Endothelial cell of umbilical vein (primary cell): Measurements from ENCODE around the gene LGI4. TPM values are rescaled to one million over a fixed set of nuclear protein-coding genes. Genes with fewer than 3 reads are reported as not detected.

Source experiments
- BruUV-seq: library from RNA; stranded (reverse); fragments of 400-500 nt; replicated peaks from 2 replicates; lab custom pipeline; 2021; lab: Mats Ljungman, UMichigan
- CTCF ChIA-PET: fragments of 300-600, 350-600 bp; sonication (Branson Sonifier 250); formaldehyde crosslinking; loops from one replicate; lab custom pipeline; 2021; ENCODE audit warnings: antibody characterized with exemption, inconsistent platforms; lab: Charles Lee
- POLR2A ChIA-PET: fragments of 300-600, 350-600 bp; sonication (Branson Sonifier 250); formaldehyde crosslinking; loops from one replicate; lab custom pipeline; 2021; ENCODE audit warnings: antibody characterized with exemption, inconsistent platforms; lab: Charles Lee
- DNase-seq: peaks from one replicate; pipeline ENCODE4 v3.0.0-alpha.2; 2011; ENCODE audit warnings: low read depth, low spot score
- FAIRE-seq: peaks from 2 replicates; lab custom pipeline; 2011; peaks lifted over from hg19 to GRCh38; lab: Jason Lieb, UNC
- H2AFZ ChIP-seq: 2 replicates; pipeline ENCODE4 v1.6.0; 2012; ENCODE audit warnings: low read depth, low read length, control low read depth, inconsistent platforms
- H3K27ac ChIP-seq: 2 replicates; pipeline ENCODE4 v1.5.1; 2011; ENCODE audit warnings: low read depth, mild to moderate bottlenecking, control low read depth, low read length, moderate library complexity; ENCODE audit not compliant: insufficient read depth
- H3K27me3 ChIP-seq, 2 experiments: 2 replicates each; pipeline versions ENCODE4 v1.6.0 to v1.6.1; 2011; ENCODE audit warnings: low read length in 2 of 2, mixed read lengths in 1 of 2; ENCODE audit not compliant: control insufficient read depth in 2 of 2, insufficient read depth in 2 of 2
- H3K36me3 ChIP-seq, 2 experiments: 2 replicates in 1 of 2; 3 replicates in 1 of 2; pipeline ENCODE4 v1.5.1; 2011; ENCODE audit warnings: low read length in 2 of 2, mild to moderate bottlenecking in 1 of 2, moderate library complexity in 1 of 2; ENCODE audit not compliant: control insufficient read depth in 2 of 2, insufficient read depth in 2 of 2; ENCODE audit errors: extremely low read depth in 1 of 2
- H3K4me1 ChIP-seq: 3 replicates; pipeline ENCODE4 v1.5.1; 2011; ENCODE audit warnings: mild to moderate bottlenecking, low read length; ENCODE audit not compliant: control insufficient read depth, insufficient read depth; ENCODE audit errors: extremely low read depth
- H3K4me2 ChIP-seq: 2 replicates; pipeline ENCODE4 v1.6.1; 2011; ENCODE audit warnings: low read length, control low read depth, mixed read lengths; ENCODE audit not compliant: insufficient read depth
- H3K4me3 ChIP-seq, 3 experiments: fragments of 200-600 bp in 1 of 3; sonication (generic), shearing (Covaris generic) in 1 of 3; replicated peaks in 1 of 3; 2 replicates each; pipeline ENCODE4 v1.5.1; 2011 to 2016; ENCODE audit warnings: control low read depth in 3 of 3, low read length in 3 of 3, mild to moderate bottlenecking in 2 of 3, inconsistent platforms in 1 of 3, low read depth in 1 of 3, moderate library complexity in 1 of 3; ENCODE audit not compliant: insufficient read depth in 1 of 3
- H3K79me2 ChIP-seq: 2 replicates; pipeline ENCODE4 v1.6.0; 2012; ENCODE audit warnings: low read length, inconsistent platforms; ENCODE audit not compliant: control insufficient read depth, insufficient read depth
- H3K9ac ChIP-seq: replicated peaks from 2 replicates; pipeline ENCODE3; 2011; ENCODE audit warnings: low read length, control low read depth; ENCODE audit not compliant: insufficient read depth; ENCODE audit errors: extremely low read depth
- H3K9me1 ChIP-seq: replicated peaks from 3 replicates; pipeline ENCODE4 v1.6.0; 2011; ENCODE audit warnings: mild to moderate bottlenecking, low read length; ENCODE audit not compliant: control insufficient read depth, insufficient read depth; ENCODE audit errors: extremely low read depth
- H3K9me3 ChIP-seq: replicated peaks from 2 replicates; pipeline ENCODE4 v1.5.1; 2012; ENCODE audit warnings: low read length, inconsistent platforms; ENCODE audit not compliant: control insufficient read depth, insufficient read depth
- H4K20me1 ChIP-seq: replicated peaks from 2 replicates; pipeline ENCODE3; 2011; ENCODE audit warnings: mild to moderate bottlenecking, low read length; ENCODE audit not compliant: control insufficient read depth, insufficient read depth; ENCODE audit errors: extremely low read depth
- GATA2 ChIP-seq: IDR thresholded peaks from 2 replicates; pipeline ENCODE4 v1.7.0; 2011; ENCODE audit warnings: low read depth, mild to moderate bottlenecking, moderate library complexity, mixed read lengths, low read length; ENCODE audit not compliant: insufficient read length, insufficient read depth
- dilution Hi-C: fragments of 300-500 bp; cut with MboI; formaldehyde crosslinking; loops from one replicate; pipeline ENCODE4 v1.15.0; 2019; ENCODE audit warnings: low sequenced_read_pairs; ENCODE audit not compliant: extremely low pct_ligation_motif_present
- intact Hi-C: fragments of 100-400 bp; cut with micrococcal nuclease; formaldehyde crosslinking; loops from one replicate; pipeline ENCODE4 v1.10.0; 2022
- polyA plus RNA-seq, 4 experiments: library from polyadenylated mRNA; depleted of rRNA in 3 of 4; stranded (reverse) in 3 of 4; unstranded in 1 of 4; fragments of >200 nt; gene quantifications; 2 replicates each; pipeline versions ENCODE4 v1.2.1 to v1.2.3, GENCODE V29; 2011 to 2012; ENCODE audit warnings: missing spikeins in 1 of 4
- total RNA-seq: library from RNA; stranded (reverse); gene quantifications from 2 replicates; pipeline ENCODE4 v1.2.3, GENCODE V29; 2021
- TF ChIP-seq, protein P1 (sequence below), 2 donors: IDR thresholded peaks; 1 replicate in 1 of 2; 2 replicates in 1 of 2; pipeline ENCODE4 v1.5.1; 2011; ENCODE audit warnings: low read length in 2 of 2, mild to moderate bottlenecking in 2 of 2, moderate library complexity in 2 of 2, control low read depth in 1 of 2, inconsistent platforms in 1 of 2, low read depth in 1 of 2; ENCODE audit not compliant: insufficient read depth in 1 of 2; ENCODE audit errors: extremely low read depth in 1 of 2

LGI4 gene
- total and polyA plus RNA-seq, 2 donors (not counting 3 experiments of a cell fraction or from before 2014, with no cell fraction given) = not detected

DNA sequence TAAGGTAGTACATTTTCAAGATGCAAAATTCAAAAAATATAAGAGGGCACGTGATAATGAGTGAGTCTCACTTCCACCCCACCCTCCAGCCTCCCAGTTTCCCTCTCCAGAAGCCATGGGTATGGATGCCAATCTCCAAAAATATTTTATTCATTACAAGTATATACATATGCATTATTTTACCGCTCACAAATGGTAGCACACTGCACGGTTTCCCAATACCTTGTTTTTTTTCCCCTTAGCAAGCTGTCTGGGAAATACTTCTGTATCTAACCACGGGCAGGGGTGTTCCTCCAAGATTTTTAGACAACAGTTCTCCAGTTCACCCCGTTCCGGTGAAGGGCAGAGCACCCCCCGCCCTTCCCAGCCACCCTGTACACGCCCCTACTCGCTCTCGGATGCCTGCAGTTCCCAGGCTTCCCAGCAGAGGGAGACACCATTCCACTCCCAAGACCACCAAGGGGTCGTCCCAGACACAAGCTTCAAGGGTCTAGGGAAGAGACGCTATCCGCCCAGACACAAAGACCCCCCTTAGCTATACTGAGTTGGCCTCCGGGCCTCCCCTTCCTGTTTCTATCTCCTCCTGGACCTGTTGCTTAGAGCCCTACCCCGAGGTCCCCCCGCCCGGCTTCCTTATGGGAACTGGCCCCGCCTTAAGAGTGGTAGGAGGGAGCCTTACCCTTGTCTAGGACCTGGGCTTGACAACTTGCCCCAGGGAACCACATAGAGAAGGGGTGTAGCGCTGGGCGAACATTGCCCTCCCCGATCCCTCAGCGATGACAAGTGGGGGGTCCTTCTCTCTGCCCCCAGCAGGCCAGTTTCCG, 20.3 kb downstream of the LGI4 start:
- ChIA-PET CTCF (interaction anchor here (1.0 to 2.2 kb wide), 6 partner anchors 10 to 238 kb away, joined by 3 to 20 read pairs (median 6); partner anchors contain the start of gene LGI4), POLR2A (no interaction called here)
- dilution Hi-C loops = no loop called here
- H3K27ac ChIP-seq = no peak overlapping the region
- H3K4me3 ChIP-seq = no peak overlapping the region
- DNase-seq (peak; percentile 60), FAIRE-seq (peak; percentile 63)
- H3K27me3 ChIP-seq = no peaks in the 10 kb centered on the region
- no peak overlapping the region for H3K9ac ChIP-seq
- intact Hi-C loops = loop anchor here (1.0 kb wide), 3 partner anchors 21 to 155 kb away; partner anchors contain the start of gene LGI4
- no peaks in the 10 kb centered on the region for H3K36me3 ChIP-seq
- TF ChIP-seq GATA2 = no peak
- TF ChIP-seq, protein P1, sequence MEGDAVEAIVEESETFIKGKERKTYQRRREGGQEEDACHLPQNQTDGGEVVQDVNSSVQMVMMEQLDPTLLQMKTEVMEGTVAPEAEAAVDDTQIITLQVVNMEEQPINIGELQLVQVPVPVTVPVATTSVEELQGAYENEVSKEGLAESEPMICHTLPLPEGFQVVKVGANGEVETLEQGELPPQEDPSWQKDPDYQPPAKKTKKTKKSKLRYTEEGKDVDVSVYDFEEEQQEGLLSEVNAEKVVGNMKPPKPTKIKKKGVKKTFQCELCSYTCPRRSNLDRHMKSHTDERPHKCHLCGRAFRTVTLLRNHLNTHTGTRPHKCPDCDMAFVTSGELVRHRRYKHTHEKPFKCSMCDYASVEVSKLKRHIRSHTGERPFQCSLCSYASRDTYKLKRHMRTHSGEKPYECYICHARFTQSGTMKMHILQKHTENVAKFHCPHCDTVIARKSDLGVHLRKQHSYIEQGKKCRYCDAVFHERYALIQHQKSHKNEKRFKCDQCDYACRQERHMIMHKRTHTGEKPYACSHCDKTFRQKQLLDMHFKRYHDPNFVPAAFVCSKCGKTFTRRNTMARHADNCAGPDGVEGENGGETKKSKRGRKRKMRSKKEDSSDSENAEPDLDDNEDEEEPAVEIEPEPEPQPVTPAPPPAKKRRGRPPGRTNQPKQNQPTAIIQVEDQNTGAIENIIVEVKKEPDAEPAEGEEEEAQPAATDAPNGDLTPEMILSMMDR (IDR thresholded peaks at IDR 0.05; ENCODE audit: extremely low read depth in 1 of 2, insufficient read depth in 1 of 2, low read depth in 1 of 2, low read length in 2 of 2) = peak; percentile 96 to 97
- H3K4me2 ChIP-seq = no peak overlapping the region
- no peaks in the 10 kb centered on the region for H3K9me3 ChIP-seq
- H3K79me2 ChIP-seq = no peaks in the 10 kb centered on the region
- H3K4me1 ChIP-seq = no peaks in the 10 kb centered on the region
- no peaks in the 10 kb centered on the region for H3K9me1 ChIP-seq
- no TSS peak for BruUV-seq
- H4K20me1 ChIP-seq = no peaks in the 10 kb centered on the region
- no peak overlapping the region for H2AFZ ChIP-seq
